HEK293 (cell line): ENCODE results near the gene NCOR2.

Experiments used
- CTCF ChIA-PET: fragments of 350-600 bp; formaldehyde crosslinking; extraction: SDS; loops from one replicate; lab custom pipeline; 2021; ENCODE audit warnings: antibody characterized with exemption; lab: Yijun Ruan, JAX
- POLR2A ChIA-PET: fragments of 300-600 bp; formaldehyde crosslinking; extraction: SDS; loops from one replicate; lab custom pipeline; 2020; ENCODE audit warnings: antibody characterized with exemption, inconsistent platforms; lab: Yijun Ruan, JAX
- H3K27ac ChIP-seq: fragments of 200-500 bp; sonication (Bioruptor generic); 2 replicates; pipeline ENCODE4 v1.5.1; 2014; ENCODE audit warnings: low read depth, low read length, control low read depth, inconsistent platforms; ENCODE audit errors: extremely low read depth
- H3K36me3 ChIP-seq, 2 experiments: fragments of 200-500 bp in 1 of 2; sonication (Bioruptor generic) in 1 of 2; 1 replicate in 1 of 2; 2 replicates in 1 of 2; pipeline ENCODE4 v1.5.1; 2014 to 2017; ENCODE audit warnings: inconsistent platforms in 2 of 2, low read length in 2 of 2; ENCODE audit not compliant: control insufficient read depth in 2 of 2, insufficient read depth in 1 of 2
- H3K4me1 ChIP-seq: fragments of 200-500 bp; sonication (Bioruptor generic); 2 replicates; pipeline ENCODE4 v1.5.1; 2014; ENCODE audit warnings: mild to moderate bottlenecking, low read length, inconsistent platforms; ENCODE audit not compliant: control insufficient read depth, insufficient read depth
- H3K4me3 ChIP-seq: 2 replicates; pipeline ENCODE4 v1.5.1; 2011; ENCODE audit warnings: low read depth, mild to moderate bottlenecking, control low read depth, low read length, moderate library complexity
- H3K9me3 ChIP-seq: fragments of 200-500 bp; sonication (Bioruptor generic); 2 replicates; pipeline ENCODE4 v1.5.1; 2014; ENCODE audit warnings: low read depth, low read length, inconsistent platforms; ENCODE audit not compliant: control insufficient read depth, insufficient read depth
- EGR2 ChIP-seq: fragments of 450-650 bp; formaldehyde crosslinking; IDR thresholded peaks from 2 replicates; pipeline ENCODE4 v1.5.1; 2016; ENCODE audit warnings: low read depth, missing biosample characterization, missing genetic modification characterization
- HOXD13 ChIP-seq: sonication (generic); formaldehyde crosslinking; IDR thresholded peaks from 2 replicates; pipeline ENCODE4 v1.8.0; 2022; ENCODE audit warnings: missing genetic modification reagents, borderline replicate concordance
- IKZF3 ChIP-seq: fragments of 450-650 bp; IDR thresholded peaks from 2 replicates; pipeline ENCODE4 v1.5.0; 2018; ENCODE audit warnings: missing biosample characterization, mild to moderate bottlenecking, missing genetic modification characterization, moderate library complexity
- MEIS1 ChIP-seq: sonication (generic); formaldehyde crosslinking; IDR thresholded peaks from 2 replicates; pipeline ENCODE4 v1.8.1; 2022; ENCODE audit warnings: missing genetic modification reagents, mild to moderate bottlenecking, borderline replicate concordance
- SCRT1 ChIP-seq: fragments of 450-650 bp; formaldehyde crosslinking; IDR thresholded peaks from 2 replicates; pipeline ENCODE4 v1.5.1; 2016; ENCODE audit warnings: missing biosample characterization, missing genetic modification characterization, borderline replicate concordance
- SETDB1 ChIP-seq: IDR thresholded peaks from one replicate; pipeline ENCODE4 v1.6.1; 2017; ENCODE audit warnings: mild to moderate bottlenecking, low read length, moderate library complexity, mixed read lengths; ENCODE audit not compliant: insufficient read length
- SP7 ChIP-seq: fragments of 450-650 bp; formaldehyde crosslinking; IDR thresholded peaks from 2 replicates; pipeline ENCODE4 v1.5.1; 2016; ENCODE audit warnings: missing biosample characterization, missing genetic modification characterization
- ZBTB21 ChIP-seq: fragments of 450-650 bp; formaldehyde crosslinking; IDR thresholded peaks from 2 replicates; pipeline ENCODE4 v1.5.1; 2017; ENCODE audit warnings: missing biosample characterization, missing genetic modification characterization
- ZEB2 ChIP-seq: fragments of 450-650 bp; formaldehyde crosslinking; IDR thresholded peaks from 2 replicates; pipeline ENCODE4 v1.5.1; 2016; ENCODE audit warnings: missing biosample characterization, missing genetic modification characterization
- ZFHX2 ChIP-seq: fragments of 450-650 bp; formaldehyde crosslinking; conservative IDR thresholded peaks from 2 replicates; pipeline ENCODE4 v1.5.1; 2016; ENCODE audit warnings: missing biosample characterization, missing genetic modification characterization
- ZNF114 ChIP-seq: fragments of 450-650 bp; formaldehyde crosslinking; IDR thresholded peaks from 2 replicates; pipeline ENCODE4 v1.5.0; 2017; ENCODE audit warnings: missing biosample characterization, missing genetic modification characterization
- ZNF140 ChIP-seq: fragments of 450-650 bp; formaldehyde crosslinking; IDR thresholded peaks from 2 replicates; pipeline ENCODE4 v1.5.1; 2016; ENCODE audit warnings: missing biosample characterization, missing genetic modification characterization
- ZNF157 ChIP-seq: fragments of 450-650 bp; formaldehyde crosslinking; IDR thresholded peaks from 2 replicates; pipeline ENCODE4 v1.5.1; 2016; ENCODE audit warnings: missing biosample characterization, missing genetic modification characterization
- ZNF16 ChIP-seq: fragments of 450-650 bp; formaldehyde crosslinking; IDR thresholded peaks from 2 replicates; pipeline ENCODE4 v1.5.1; 2016; ENCODE audit warnings: low read depth, missing biosample characterization, missing genetic modification characterization
- ZNF169 ChIP-seq: fragments of 450-650 bp; formaldehyde crosslinking; IDR thresholded peaks from 2 replicates; pipeline ENCODE4 v1.5.1; 2016; ENCODE audit warnings: missing biosample characterization, missing genetic modification characterization
- ZNF175 ChIP-seq: fragments of 450-650 bp; formaldehyde crosslinking; IDR thresholded peaks from 2 replicates; pipeline ENCODE4 v1.5.1; 2016; ENCODE audit warnings: missing biosample characterization, missing genetic modification characterization
- ZNF211 ChIP-seq: fragments of 450-650 bp; formaldehyde crosslinking; IDR thresholded peaks from 2 replicates; pipeline ENCODE4 v1.5.1; 2016; ENCODE audit warnings: low read depth, missing biosample characterization, missing genetic modification characterization
- ZNF223 ChIP-seq: fragments of 450-650 bp; formaldehyde crosslinking; IDR thresholded peaks from 2 replicates; pipeline ENCODE4 v1.5.1; 2016; ENCODE audit warnings: missing biosample characterization, missing genetic modification characterization
- ZNF341 ChIP-seq: fragments of 450-650 bp; formaldehyde crosslinking; IDR thresholded peaks from 2 replicates; pipeline ENCODE4; 2016; ENCODE audit warnings: low read depth, missing biosample characterization, missing genetic modification characterization
- ZNF48 ChIP-seq: fragments of 450-650 bp; formaldehyde crosslinking; IDR thresholded peaks from 2 replicates; pipeline ENCODE4 v1.5.1; 2016; ENCODE audit warnings: missing biosample characterization, missing genetic modification characterization
- ZNF510 ChIP-seq: fragments of 450-650 bp; formaldehyde crosslinking; IDR thresholded peaks from 2 replicates; pipeline ENCODE4 v1.5.1; 2018; ENCODE audit warnings: mild to moderate bottlenecking, missing genetic modification characterization, missing biosample characterization; ENCODE audit not compliant: insufficient replicate concordance
- ZNF514 ChIP-seq: fragments of 450-650 bp; formaldehyde crosslinking; IDR thresholded peaks from 2 replicates; pipeline ENCODE4 v1.5.1; 2016; ENCODE audit warnings: missing biosample characterization, missing genetic modification characterization
- ZNF76 ChIP-seq: fragments of 450-650 bp; formaldehyde crosslinking; IDR thresholded peaks from 2 replicates; pipeline ENCODE4; 2016; ENCODE audit warnings: low read depth, missing biosample characterization, missing genetic modification characterization, borderline replicate concordance
- ZNF768 ChIP-seq: fragments of 450-650 bp; formaldehyde crosslinking; IDR thresholded peaks from 2 replicates; pipeline ENCODE4 v1.5.1; 2018; ENCODE audit warnings: missing biosample characterization, mild to moderate bottlenecking, missing genetic modification characterization
- ZNF837 ChIP-seq: fragments of 450-650 bp; formaldehyde crosslinking; IDR thresholded peaks from 2 replicates; pipeline ENCODE4 v1.5.1; 2016; ENCODE audit warnings: missing biosample characterization, missing genetic modification characterization
- ZSCAN30 ChIP-seq: fragments of 450-650 bp; IDR thresholded peaks from 2 replicates; pipeline ENCODE4 v1.5.1; 2018; ENCODE audit warnings: missing biosample characterization, mild to moderate bottlenecking, missing genetic modification characterization, moderate library complexity
- TF ChIP-seq, protein P1 (sequence below): fragments of 450-650 bp; formaldehyde crosslinking; IDR thresholded peaks from 2 replicates; pipeline ENCODE4; 2016; ENCODE audit warnings: missing biosample characterization, missing genetic modification characterization
- TF ChIP-seq, protein P2 (sequence below): fragments of 450-650 bp; formaldehyde crosslinking; IDR thresholded peaks from 2 replicates; pipeline ENCODE4 v1.5.0; 2017; ENCODE audit warnings: missing biosample characterization, missing genetic modification characterization, borderline replicate concordance

Gene NCOR2

DNA sequence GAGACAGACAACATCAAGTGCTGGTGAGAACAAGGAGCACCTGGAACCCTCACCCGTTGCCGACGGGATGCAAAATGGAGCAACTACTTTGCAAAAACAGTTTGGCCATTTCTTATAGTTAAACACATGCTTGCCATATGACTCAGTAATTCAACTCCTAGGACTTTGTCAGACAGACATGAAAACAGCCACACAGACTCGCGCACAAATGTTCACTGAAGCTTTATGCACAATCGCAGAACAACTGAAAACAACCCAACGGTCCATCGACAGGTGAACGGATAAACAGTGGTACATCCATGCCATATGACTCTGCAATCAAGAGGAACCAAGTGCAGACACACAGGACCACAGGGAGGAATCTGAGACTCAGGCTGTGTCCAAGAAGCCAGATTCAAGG is 30.8 kb downstream of the NCOR2 start (continued):
- TF ChIP-seq IKZF3 (tag by site-specific recombination), result no peak
- TF ChIP-seq, all 188 proteins: peak for 0

DNA sequence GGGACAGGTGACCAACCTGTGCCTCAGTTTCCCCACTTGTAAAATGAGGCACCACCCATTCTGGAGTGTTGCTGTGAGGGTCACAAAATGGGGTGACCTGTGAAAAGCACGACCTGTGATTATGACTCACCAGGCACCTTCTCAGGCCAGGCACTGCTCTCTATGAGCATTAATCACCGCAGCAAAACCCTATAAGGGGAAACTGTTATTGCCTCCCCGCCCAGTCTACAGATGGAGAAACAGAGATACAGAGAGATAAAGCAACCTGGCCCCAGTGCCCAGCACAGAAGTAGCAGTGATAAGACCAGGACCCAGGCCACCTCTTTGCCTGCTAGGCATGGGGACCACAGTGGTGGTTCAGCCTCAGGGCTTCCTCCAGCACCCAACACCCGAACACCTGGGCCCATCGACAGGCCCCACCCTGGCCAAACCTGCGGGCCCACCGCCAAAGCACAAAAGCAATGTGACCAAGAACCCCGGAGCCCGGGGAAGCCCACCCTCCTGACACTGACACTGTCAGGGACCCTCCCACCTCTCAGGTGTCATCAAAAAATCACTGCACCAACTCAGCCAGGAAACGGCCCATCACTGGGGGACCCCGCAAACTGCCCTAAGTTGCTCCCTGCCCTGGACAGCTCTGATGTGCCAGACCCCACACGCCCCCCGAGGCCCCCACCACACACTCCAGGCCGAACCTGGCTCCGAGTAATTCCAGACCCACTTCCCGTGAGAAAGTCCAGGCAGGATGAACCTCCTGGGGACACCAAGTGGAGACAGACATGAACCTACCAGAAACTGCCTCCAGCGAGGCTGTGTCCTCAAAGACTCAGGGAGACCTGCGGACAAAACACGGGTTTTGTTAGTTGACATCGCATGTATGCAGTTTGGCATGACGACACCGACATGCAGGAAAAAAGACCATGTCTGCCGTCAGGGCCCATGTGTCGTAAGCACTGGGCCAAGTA is 32.4 kb downstream of the NCOR2 start:
- CTCF ChIA-PET, result no interaction called here
- no peaks in the 10 kb centered on the region; the same call in 1 of the 2 replicates for H3K4me1 ChIP-seq
- no peak overlapping the region for H3K27ac ChIP-seq
- H3K4me3 ChIP-seq, result no peak overlapping the region
- H3K36me3 ChIP-seq, result no peaks in the 10 kb centered on the region
- no peaks in the 10 kb centered on the region for H3K9me3 ChIP-seq
- POLR2A ChIA-PET, result no interaction called here
- peak; percentile 44; the same call in 1 of the 2 replicates for TF ChIP-seq ZEB2 (tag by site-specific recombination)
- TF ChIP-seq ZNF837, result no peak

DNA sequence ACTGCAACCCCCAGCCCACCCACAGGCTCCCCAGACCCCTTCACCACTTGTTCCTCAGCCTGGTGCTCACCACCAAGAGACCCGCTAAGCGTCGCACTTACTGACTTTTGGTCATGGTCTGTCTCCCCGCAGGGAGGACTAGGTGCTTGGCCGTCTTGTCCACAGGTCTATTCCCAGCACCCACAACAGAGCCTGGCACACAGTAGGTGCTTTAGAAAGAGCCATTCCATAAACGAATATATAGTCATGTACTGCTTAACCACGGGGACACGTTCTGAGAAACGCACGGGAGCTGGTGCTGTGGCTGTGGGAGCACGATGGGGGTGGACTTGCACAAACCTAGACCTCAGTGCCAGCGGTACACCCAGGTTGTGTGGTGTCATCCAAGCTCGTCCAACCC is 34.0 kb downstream of the NCOR2 start:
- CTCF ChIA-PET, result no interaction called here

DNA sequence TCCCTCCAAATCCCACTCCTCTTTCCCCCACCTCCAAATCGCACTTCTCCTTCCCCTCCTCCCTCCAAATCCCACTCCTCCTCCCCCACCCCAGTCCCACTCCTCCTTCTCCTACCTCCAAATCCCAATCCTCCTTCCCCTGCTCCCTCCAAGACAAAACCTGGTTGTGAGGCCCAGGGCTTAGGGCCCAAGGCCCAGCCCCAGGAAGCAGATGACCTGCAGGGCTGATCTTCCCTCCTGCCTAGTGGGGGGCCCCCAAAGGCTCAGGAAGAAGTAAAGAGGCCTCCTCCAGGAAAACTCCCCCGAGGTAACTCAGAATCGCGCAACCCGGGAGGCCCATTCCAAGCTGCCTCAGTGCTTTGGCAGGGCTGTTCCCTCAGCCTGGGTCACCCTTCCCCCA is 34.4 kb downstream of the NCOR2 start:
- POLR2A ChIA-PET, result interaction anchor here (0.7 kb wide), 1 partner anchor 80 kb away, joined by 4 read pairs; no protein-coding TSS in a partner anchor
- CTCF ChIA-PET, result no interaction called here
- Histone ChIP-seq H3K27ac (no peak overlapping the region), H3K4me3 (no peak overlapping the region), H3K4me1 (peaks cover 5% of the 10 kb centered on the region), H3K36me3 (no peaks in the 10 kb centered on the region), H3K9me3 (no peaks in the 10 kb centered on the region)
- TF ChIP-seq, protein P1, sequence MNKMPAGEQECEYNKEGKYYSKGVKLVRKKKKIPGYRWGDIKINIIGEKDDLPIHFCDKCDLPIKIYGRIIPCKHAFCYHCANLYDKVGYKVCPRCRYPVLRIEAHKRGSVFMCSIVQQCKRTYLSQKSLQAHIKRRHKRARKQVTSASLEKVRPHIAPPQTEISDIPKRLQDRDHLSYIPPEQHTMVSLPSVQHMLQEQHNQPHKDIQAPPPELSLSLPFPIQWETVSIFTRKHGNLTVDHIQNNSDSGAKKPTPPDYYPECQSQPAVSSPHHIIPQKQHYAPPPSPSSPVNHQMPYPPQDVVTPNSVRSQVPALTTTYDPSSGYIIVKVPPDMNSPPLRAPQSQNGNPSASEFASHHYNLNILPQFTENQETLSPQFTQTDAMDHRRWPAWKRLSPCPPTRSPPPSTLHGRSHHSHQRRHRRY, result no peak
- TF ChIP-seq ZNF768 (tag by site-specific recombination), result no peak
- TF ChIP-seq EGR2 (tag by site-specific recombination), result peak; percentile 71
- no peak for TF ChIP-seq ZNF48 (tag by site-specific recombination)
- TF ChIP-seq ZNF510 (tag by site-specific recombination), result no peak
- TF ChIP-seq ZNF211, result no peak
- TF ChIP-seq SCRT1 (tag by site-specific recombination), result no peak
- TF ChIP-seq, protein P2, sequence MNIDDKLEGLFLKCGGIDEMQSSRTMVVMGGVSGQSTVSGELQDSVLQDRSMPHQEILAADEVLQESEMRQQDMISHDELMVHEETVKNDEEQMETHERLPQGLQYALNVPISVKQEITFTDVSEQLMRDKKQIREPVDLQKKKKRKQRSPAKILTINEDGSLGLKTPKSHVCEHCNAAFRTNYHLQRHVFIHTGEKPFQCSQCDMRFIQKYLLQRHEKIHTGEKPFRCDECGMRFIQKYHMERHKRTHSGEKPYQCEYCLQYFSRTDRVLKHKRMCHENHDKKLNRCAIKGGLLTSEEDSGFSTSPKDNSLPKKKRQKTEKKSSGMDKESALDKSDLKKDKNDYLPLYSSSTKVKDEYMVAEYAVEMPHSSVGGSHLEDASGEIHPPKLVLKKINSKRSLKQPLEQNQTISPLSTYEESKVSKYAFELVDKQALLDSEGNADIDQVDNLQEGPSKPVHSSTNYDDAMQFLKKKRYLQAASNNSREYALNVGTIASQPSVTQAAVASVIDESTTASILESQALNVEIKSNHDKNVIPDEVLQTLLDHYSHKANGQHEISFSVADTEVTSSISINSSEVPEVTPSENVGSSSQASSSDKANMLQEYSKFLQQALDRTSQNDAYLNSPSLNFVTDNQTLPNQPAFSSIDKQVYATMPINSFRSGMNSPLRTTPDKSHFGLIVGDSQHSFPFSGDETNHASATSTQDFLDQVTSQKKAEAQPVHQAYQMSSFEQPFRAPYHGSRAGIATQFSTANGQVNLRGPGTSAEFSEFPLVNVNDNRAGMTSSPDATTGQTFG, result no peak
- TF ChIP-seq ZNF157 (tag by site-specific recombination), result no peak
- TF ChIP-seq ZNF341 (tag by site-specific recombination), result peak; percentile 39; the same call in 1 of the 2 replicates
- TF ChIP-seq ZNF169 (tag by site-specific recombination), result no peak
- TF ChIP-seq ZNF175, result no peak
- TF ChIP-seq ZBTB21 (tag by site-specific recombination), result no peak
- no peak for TF ChIP-seq ZSCAN30 (tag by site-specific recombination)
- TF ChIP-seq MEIS1, result no peak
- TF ChIP-seq ZNF140 (tag by site-specific recombination), result no peak
- TF ChIP-seq HOXD13 (CRISPR knock-in tag), result no peak
- no peak for TF ChIP-seq ZNF114
- TF ChIP-seq SP7 (tag by site-specific recombination), result no peak
- 0 out of 2 replicates have a peak, but pooled peaks have one; percentile 19 for TF ChIP-seq ZNF223
- TF ChIP-seq ZNF16, result no peak
- TF ChIP-seq ZNF514 (tag by site-specific recombination), result no peak
- TF ChIP-seq ZFHX2 (tag by site-specific recombination), result peak; percentile 80
- no peak for TF ChIP-seq SETDB1

More for the DNA sequence above, 34.0 kb downstream of the NCOR2 start:
- H3K4me3 ChIP-seq, result no peak overlapping the region
- H3K4me1 ChIP-seq, result peaks cover 2% of the 10 kb centered on the region
- no peak overlapping the region for H3K27ac ChIP-seq
- POLR2A ChIA-PET, result interaction anchor here (0.6 to 0.7 kb wide), 2 partner anchors 47 to 80 kb away, joined by 3 to 4 read pairs; no protein-coding TSS in a partner anchor
- no peaks in the 10 kb centered on the region for H3K36me3 ChIP-seq
- TF ChIP-seq ZNF76 (tag by site-specific recombination), result no peak
- TF ChIP-seq, all 188 proteins: peak for 0
- H3K9me3 ChIP-seq, result no peaks in the 10 kb centered on the region
